ENCODE data around the gene NUP35. TPM values are rescaled to one million over a fixed set of nuclear protein-coding genes. Genes with fewer than 3 reads are reported as not detected.
A peak's percentile ranks its signal among the peaks of the same experiment; 100 is the strongest.

NUP35 gene
- total RNA-seq, 2 donors from 2014 or later, result 27.8 to 30.7 TPM

GRCh38 chr2:183079139-183079775 lies 45.0 kb upstream of the NUP35 start:
- TF ChIP-seq, protein P1, sequence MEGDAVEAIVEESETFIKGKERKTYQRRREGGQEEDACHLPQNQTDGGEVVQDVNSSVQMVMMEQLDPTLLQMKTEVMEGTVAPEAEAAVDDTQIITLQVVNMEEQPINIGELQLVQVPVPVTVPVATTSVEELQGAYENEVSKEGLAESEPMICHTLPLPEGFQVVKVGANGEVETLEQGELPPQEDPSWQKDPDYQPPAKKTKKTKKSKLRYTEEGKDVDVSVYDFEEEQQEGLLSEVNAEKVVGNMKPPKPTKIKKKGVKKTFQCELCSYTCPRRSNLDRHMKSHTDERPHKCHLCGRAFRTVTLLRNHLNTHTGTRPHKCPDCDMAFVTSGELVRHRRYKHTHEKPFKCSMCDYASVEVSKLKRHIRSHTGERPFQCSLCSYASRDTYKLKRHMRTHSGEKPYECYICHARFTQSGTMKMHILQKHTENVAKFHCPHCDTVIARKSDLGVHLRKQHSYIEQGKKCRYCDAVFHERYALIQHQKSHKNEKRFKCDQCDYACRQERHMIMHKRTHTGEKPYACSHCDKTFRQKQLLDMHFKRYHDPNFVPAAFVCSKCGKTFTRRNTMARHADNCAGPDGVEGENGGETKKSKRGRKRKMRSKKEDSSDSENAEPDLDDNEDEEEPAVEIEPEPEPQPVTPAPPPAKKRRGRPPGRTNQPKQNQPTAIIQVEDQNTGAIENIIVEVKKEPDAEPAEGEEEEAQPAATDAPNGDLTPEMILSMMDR (conservative IDR thresholded peaks at IDR 0.05), result no peak
- no peaks in the 10 kb centered on the region for H3K9me3 Mint-ChIP-seq
- DNase-seq, result no peak
- 81 to 94% methylated on average over 8 to 13 of the region's 13 CpGs for WGBS, 2 experiments (ENCODE audit: insufficient coverage in 1 of 2, insufficient read length in 1 of 2)
- Histone ChIP-seq H3K36me3 (ENCODE audit: control insufficient read depth, insufficient read depth, low read length) (no peaks in the 10 kb centered on the region), H3K4me1 (ENCODE audit: control insufficient read depth, insufficient read depth, low read length) (no peaks in the 10 kb centered on the region), H3K4me3 (ENCODE audit: low read length) (peak overlapping the region; percentile 74), H3K9me3 (ENCODE audit: control insufficient read depth, low read length) (no peaks in the 10 kb centered on the region), H3K27me3 (ENCODE audit: control insufficient read depth, insufficient read depth, low read length, poor library complexity, severe bottlenecking) (no peaks in the 10 kb centered on the region), H3K9ac (ENCODE audit: extremely low read depth, low read length, poor library complexity, severe bottlenecking) (no peak overlapping the region), H3K27ac (ENCODE audit: low read depth, low read length) (no peak overlapping the region)
- H3K4me3 Mint-ChIP-seq, result peak overlapping the region; percentile 65
- peak overlapping the region; percentile 73 for H3K27ac Mint-ChIP-seq
- H3K4me1 Mint-ChIP-seq, result peaks cover 16% of the 10 kb centered on the region
- no peaks in the 10 kb centered on the region for H3K27me3 Mint-ChIP-seq (ENCODE audit: insufficient read depth)
- H3K36me3 Mint-ChIP-seq (ENCODE audit: low read depth), result no peaks in the 10 kb centered on the region

DNA sequence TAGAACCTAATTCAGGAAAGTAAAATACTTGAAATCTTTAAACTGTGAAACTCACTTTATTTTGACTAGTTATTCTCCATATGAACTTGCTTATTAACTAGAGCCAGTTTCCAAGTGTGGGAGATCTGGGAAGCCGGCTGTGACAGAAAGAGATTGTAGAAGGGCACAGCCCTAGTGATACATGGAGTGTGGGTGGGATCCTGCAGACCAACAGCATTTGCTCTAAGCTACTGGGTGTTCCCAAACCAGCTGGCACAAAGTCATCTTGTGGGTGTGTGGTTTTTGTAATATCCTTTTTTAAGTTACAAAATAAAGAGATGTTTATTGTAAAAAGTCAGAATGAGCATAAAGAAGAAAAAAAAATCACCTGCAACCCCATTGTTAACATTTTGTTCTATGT lies 42.3 kb upstream of the NUP35 start:
- H3K4me1 ChIP-seq (ENCODE audit: control insufficient read depth, insufficient read depth, low read length), result no peaks in the 10 kb centered on the region
- Mint-ChIP-seq H3K9me3 (no peaks in the 10 kb centered on the region), H3K4me1 (peaks cover 16% of the 10 kb centered on the region), H3K36me3 (ENCODE audit: low read depth) (no peaks in the 10 kb centered on the region), H3K4me3 (no peak overlapping the region), H3K27ac (no peak overlapping the region), H3K27me3 (ENCODE audit: insufficient read depth) (no peaks in the 10 kb centered on the region)
- H3K27ac ChIP-seq (ENCODE audit: low read depth, low read length), result no peak overlapping the region
- H3K27me3 ChIP-seq (ENCODE audit: control insufficient read depth, insufficient read depth, low read length, poor library complexity, severe bottlenecking), result no peaks in the 10 kb centered on the region
- H3K4me3 ChIP-seq (ENCODE audit: low read length), result no peak overlapping the region
- 90% methylated on average over 1 of the region's 1 CpG; no CpG with 5 or more reads in 1 of the 2 experiments for WGBS, 2 experiments (ENCODE audit: insufficient coverage in 1 of 2, insufficient read length in 1 of 2)
- TF ChIP-seq, protein P1 (conservative IDR thresholded peaks at IDR 0.05), result no peak
- DNase-seq, result no peak
- no peaks in the 10 kb centered on the region for H3K36me3 ChIP-seq (ENCODE audit: control insufficient read depth, insufficient read depth, low read length)
- no peaks in the 10 kb centered on the region for H3K9me3 ChIP-seq (ENCODE audit: control insufficient read depth, low read length)
- H3K9ac ChIP-seq (ENCODE audit: extremely low read depth, low read length, poor library complexity, severe bottlenecking), result no peak overlapping the region

DNA sequence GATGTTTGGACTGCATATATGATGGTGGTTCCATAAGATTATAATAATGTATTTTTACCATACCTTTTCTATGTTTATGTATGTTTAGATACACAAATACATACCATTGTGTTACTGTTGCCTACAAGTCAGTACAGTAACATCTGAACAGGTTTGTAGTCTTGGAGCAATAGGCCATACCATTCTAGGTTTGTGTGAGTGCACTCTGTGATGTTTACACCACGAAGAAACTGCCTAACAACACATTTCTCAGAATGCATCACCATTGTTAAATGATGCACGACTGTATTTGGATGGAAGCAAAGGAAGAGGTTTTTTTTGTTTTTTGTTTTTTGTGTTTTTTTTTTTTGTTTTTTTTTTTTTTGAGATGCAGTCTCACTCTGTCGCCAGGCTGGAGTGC lies 36.2 kb upstream of the NUP35 start:
- 90 to 97% methylated on average over 3 of the region's 3 CpGs for WGBS, 2 experiments (ENCODE audit: insufficient coverage in 1 of 2, insufficient read length in 1 of 2)
- Mint-ChIP-seq H3K4me1 (no peaks in the 10 kb centered on the region), H3K4me3 (no peak overlapping the region), H3K27me3 (ENCODE audit: insufficient read depth) (no peaks in the 10 kb centered on the region), H3K36me3 (ENCODE audit: low read depth) (no peaks in the 10 kb centered on the region), H3K27ac (no peak overlapping the region), H3K9me3 (no peaks in the 10 kb centered on the region)
- DNase-seq, result no peak
- no peaks in the 10 kb centered on the region for H3K9me3 ChIP-seq (ENCODE audit: control insufficient read depth, low read length)
- H3K27ac ChIP-seq (ENCODE audit: low read depth, low read length), result no peak overlapping the region
- no peak overlapping the region for H3K4me3 ChIP-seq (ENCODE audit: low read length)
- no peaks in the 10 kb centered on the region for H3K36me3 ChIP-seq (ENCODE audit: control insufficient read depth, insufficient read depth, low read length)
- TF ChIP-seq, protein P1 (conservative IDR thresholded peaks at IDR 0.05), result no peak
- H3K4me1 ChIP-seq (ENCODE audit: control insufficient read depth, insufficient read depth, low read length), result no peaks in the 10 kb centered on the region
- H3K27me3 ChIP-seq (ENCODE audit: control insufficient read depth, insufficient read depth, low read length, poor library complexity, severe bottlenecking), result no peaks in the 10 kb centered on the region
- H3K9ac ChIP-seq (ENCODE audit: extremely low read depth, low read length, poor library complexity, severe bottlenecking), result no peak overlapping the region
